Osteoblast (primary cell): ENCODE data around the gene HELZ2. TPM values are rescaled to one million over a fixed set of nuclear protein-coding genes. Genes with fewer than 3 reads are reported as not detected.
"Not testable (repeated sequence)": the region's sequence is repeated elsewhere in the genome, so short reads cannot be mapped to it uniquely, and the experiment has no call there.

ENCODE experiments used
- DNase-seq: peaks from one replicate; pipeline ENCODE4 v3.0.0; 2011; ENCODE audit warnings: low spot score, mixed read lengths; ENCODE audit not compliant: insufficient read length; ENCODE audit errors: missing footprints
- H2AFZ ChIP-seq: 2 replicates; pipeline ENCODE4 v1.6.0; 2011; ENCODE audit warnings: mild to moderate bottlenecking, low read length
- H3K27ac ChIP-seq: 2 replicates; pipeline ENCODE4 v1.5.1; 2011; ENCODE audit warnings: mild to moderate bottlenecking, low read depth, low read length, moderate library complexity
- H3K27me3 ChIP-seq: 2 replicates; pipeline ENCODE4 v1.6.0; 2012; ENCODE audit warnings: mild to moderate bottlenecking, control low read depth, inconsistent platforms, low read length, moderate library complexity; ENCODE audit not compliant: insufficient read depth
- H3K36me3 ChIP-seq: 2 replicates; pipeline ENCODE4 v1.5.1; 2011; ENCODE audit warnings: mild to moderate bottlenecking, low read length, control low read depth, moderate library complexity; ENCODE audit not compliant: insufficient read depth
- H3K4me1 ChIP-seq: 2 replicates; pipeline ENCODE4 v1.5.1; 2011; ENCODE audit warnings: mild to moderate bottlenecking, low read length, control low read depth, moderate library complexity; ENCODE audit not compliant: insufficient read depth
- H3K4me2 ChIP-seq: 2 replicates; pipeline ENCODE4 v1.6.0; 2011; ENCODE audit warnings: mild to moderate bottlenecking, low read length; ENCODE audit not compliant: insufficient read depth
- H3K4me3 ChIP-seq: fragments of 200-600 bp; sonication (generic); 3 replicates; pipeline ENCODE4 v1.5.1; 2012; ENCODE audit warnings: mild to moderate bottlenecking, low read length, inconsistent platforms; ENCODE audit not compliant: insufficient read depth
- H3K79me2 ChIP-seq: 2 replicates; pipeline ENCODE4 v1.6.0; 2012; ENCODE audit warnings: mild to moderate bottlenecking, low read length, control low read depth, inconsistent platforms; ENCODE audit not compliant: insufficient read depth
- H3K9me3 ChIP-seq: 2 replicates; pipeline ENCODE4 v1.5.1; 2011; ENCODE audit warnings: low read depth, low read length, control low read depth
- H4K20me1 ChIP-seq: 2 replicates; pipeline ENCODE4 v1.6.0; 2012; ENCODE audit warnings: mild to moderate bottlenecking, low read length, control low read depth; ENCODE audit not compliant: insufficient read depth
- CTCF ChIP-seq: IDR thresholded peaks from 2 replicates; pipeline ENCODE4 v1.5.1; 2011; ENCODE audit warnings: mild to moderate bottlenecking, low read depth, low read length, moderate library complexity; ENCODE audit errors: extremely low read depth
- total RNA-seq: library from RNA; depleted of rRNA; stranded (reverse); fragments of >200 nt; gene quantifications from 2 replicates; pipeline ENCODE4 v1.2.3, GENCODE V29; 2012

The HELZ2 gene
- total RNA-seq, 1 donor: 27.5 TPM

GRCh38 chr20:63560856-63561609 is 13.0 kb downstream of the HELZ2 start:
- DNase-seq: no peak
- Histone ChIP-seq H3K79me2 (no peaks in the 10 kb centered on the region), H2AFZ (no peak overlapping the region), H3K4me3 (no peak overlapping the region), H3K4me2 (no peak overlapping the region), H4K20me1 (no peaks in the 10 kb centered on the region), H3K9me3 (no peaks in the 10 kb centered on the region), H3K36me3 (no peaks in the 10 kb centered on the region), H3K4me1 (no peaks in the 10 kb centered on the region), H3K27me3 (no peaks in the 10 kb centered on the region), H3K27ac (no peak overlapping the region)
- no peak for TF ChIP-seq CTCF

- Histone ChIP-seq H4K20me1 (no peaks in the 10 kb centered on the region), H3K9me3 (no peaks in the 10 kb centered on the region), H2AFZ (no peak overlapping the region), H3K4me2 (no peak overlapping the region), H3K27ac (no peak overlapping the region), H3K4me1 (no peaks in the 10 kb centered on the region), H3K27me3 (no peaks in the 10 kb centered on the region), H3K79me2 (no peaks in the 10 kb centered on the region), H3K4me3 (no peak overlapping the region), H3K36me3 (no peaks in the 10 kb centered on the region)
- no peak for TF ChIP-seq CTCF
- DNase-seq: no peak
These were observed 13.7 kb downstream of the HELZ2 start for GRCh38 chr20:63560333-63560805.

- not testable (repeated sequence) for H3K4me2 ChIP-seq, H3K4me3 ChIP-seq, H3K4me1 ChIP-seq, DNase-seq, H3K79me2 ChIP-seq, H3K27me3 ChIP-seq, H3K27ac ChIP-seq, H4K20me1 ChIP-seq, H2AFZ ChIP-seq, H3K9me3 ChIP-seq, H3K36me3 ChIP-seq
These were observed 14.3 kb downstream of the HELZ2 start for GRCh38 chr20:63559485-63560332.

- Histone ChIP-seq H4K20me1 (no peaks in the 10 kb centered on the region), H3K36me3 (no peaks in the 10 kb centered on the region), H3K9me3 (no peaks in the 10 kb centered on the region), H3K4me2 (no peak overlapping the region), H3K4me3 (no peak overlapping the region), H2AFZ (no peak overlapping the region), H3K27ac (no peak overlapping the region), H3K27me3 (no peaks in the 10 kb centered on the region), H3K79me2 (no peaks in the 10 kb centered on the region), H3K4me1 (no peaks in the 10 kb centered on the region)
- no peak for TF ChIP-seq CTCF
- DNase-seq: no peak
These were observed 15.1 kb downstream of the HELZ2 start for GRCh38 chr20:63558804-63559484.
